GM21737 (cell line): ENCODE results near the gene DPEP2NB.

Experiments
- ATAC-seq: cut with Tn5 transposase; IDR thresholded peaks from one replicate; pipeline ENCODE4 v1.9.1; 2021; ENCODE audit warnings: mild to moderate bottlenecking, moderate library complexity; ENCODE audit not compliant: unreplicated experiment

Gene DPEP2NB

DNA sequence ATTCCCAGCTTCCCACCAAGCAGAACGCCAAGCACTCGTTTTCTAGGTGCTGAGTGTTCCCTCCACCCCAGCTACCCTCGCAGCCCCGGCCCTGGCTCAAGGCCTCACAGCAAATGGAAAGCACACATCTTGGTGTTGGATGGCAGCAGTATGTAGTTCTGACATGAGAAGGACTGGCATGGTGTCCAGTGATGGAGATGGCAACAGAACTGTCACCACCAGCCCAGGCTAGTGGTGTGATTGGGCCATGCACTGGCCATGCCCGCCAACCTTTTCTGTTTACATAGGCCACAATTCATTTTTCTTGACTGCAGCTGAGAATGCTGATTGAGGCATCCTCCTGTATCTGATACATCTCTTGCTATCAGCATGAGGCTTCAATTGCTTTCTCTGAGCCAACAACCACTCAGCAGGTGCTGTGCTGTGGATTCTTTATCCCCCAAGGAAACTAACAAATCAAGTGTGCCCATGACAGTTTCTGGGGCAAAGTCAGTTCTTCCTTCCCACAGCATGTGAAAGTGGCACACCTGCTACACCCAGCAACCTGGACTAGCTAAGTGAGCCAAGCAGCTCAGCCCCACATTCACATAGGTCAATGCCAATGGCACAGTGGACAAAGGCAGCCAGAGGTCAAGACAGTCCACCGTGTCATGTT is 51.1 kb downstream of the DPEP2NB start:
- ATAC-seq: no peak

DNA sequence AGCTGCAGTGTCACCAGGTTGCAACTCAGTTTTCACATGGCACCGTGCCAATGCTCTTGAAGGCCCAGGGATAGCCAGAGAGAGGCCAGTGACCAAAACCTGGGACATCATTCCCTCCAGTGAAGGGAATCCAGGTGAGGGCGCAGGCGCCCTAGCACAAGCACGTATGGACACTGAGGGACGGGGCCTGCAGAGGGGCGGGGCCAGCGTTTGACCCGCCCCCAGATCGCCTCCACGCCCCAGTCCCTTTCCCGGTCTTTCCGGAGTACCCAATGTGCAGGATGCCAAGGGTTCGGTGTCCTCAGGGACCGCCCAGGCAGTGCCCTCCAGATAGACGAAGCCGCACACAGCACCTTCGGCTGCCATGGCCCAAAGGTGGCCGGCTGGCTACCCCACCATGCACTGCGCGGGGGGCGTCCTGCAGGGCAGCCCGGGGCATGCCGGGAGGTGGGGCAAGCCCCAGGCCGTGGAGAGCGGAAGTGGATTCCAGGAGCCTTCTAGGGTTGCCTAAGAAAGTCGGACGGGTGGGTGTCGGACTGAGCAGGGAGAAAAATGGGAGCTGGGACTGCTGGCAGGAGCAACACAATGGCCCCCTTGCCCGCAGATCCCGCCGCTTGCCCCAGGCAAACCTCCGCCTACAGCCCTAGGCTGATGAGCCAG is 51.9 kb downstream of the DPEP2NB start:
- no peak for ATAC-seq
